Superior temporal gyrus (tissue), 1 donor: ENCODE data around the gene ADAMTS2.
"Not testable (repeated sequence)": the region's sequence is repeated elsewhere in the genome, so short reads cannot be mapped to it uniquely, and the experiment has no call there.

Experiments
- DNase-seq: peaks from one replicate; pipeline ENCODE4 v3.0.0-alpha.2; 2016; ENCODE audit errors: extremely low spot score

The ADAMTS2 gene

GRCh38 chr5:179325296-179326031, 19.8 kb downstream of the ADAMTS2 start:
- no peak for DNase-seq

GRCh38 chr5:179324760-179325295, 20.4 kb downstream of the ADAMTS2 start:
- DNase-seq = no peak

GRCh38 chr5:179324316-179324715, 20.9 kb downstream of the ADAMTS2 start:
- DNase-seq = not testable (repeated sequence)

- no peak for DNase-seq
Observed at GRCh38 chr5:179323026-179323870, 22.0 kb downstream of the ADAMTS2 start.

- no peak for DNase-seq
Observed at GRCh38 chr5:179322071-179323025, 22.9 kb downstream of the ADAMTS2 start.

- DNase-seq = no peak
Observed at GRCh38 chr5:179321206-179321987, 23.9 kb downstream of the ADAMTS2 start.

- DNase-seq = no peak
Observed at GRCh38 chr5:179319741-179320281, 25.4 kb downstream of the ADAMTS2 start.

GRCh38 chr5:179319123-179319522, 26.1 kb downstream of the ADAMTS2 start:
- no peak for DNase-seq

GRCh38 chr5:179318221-179318955, 26.9 kb downstream of the ADAMTS2 start:
- no peak for DNase-seq

- DNase-seq = no peak
Observed at GRCh38 chr5:179317411-179318220, 27.6 kb downstream of the ADAMTS2 start.

- DNase-seq = no peak
Observed at GRCh38 chr5:179316982-179317381, 28.3 kb downstream of the ADAMTS2 start.

- no peak for DNase-seq
Observed at GRCh38 chr5:179316111-179316551, 29.1 kb downstream of the ADAMTS2 start.

GRCh38 chr5:179315356-179315890, 29.8 kb downstream of the ADAMTS2 start:
- DNase-seq = no peak

GRCh38 chr5:179314606-179315355, 30.5 kb downstream of the ADAMTS2 start:
- no peak for DNase-seq

- DNase-seq = peak; percentile 20
Observed at GRCh38 chr5:179313849-179314521, 31.3 kb downstream of the ADAMTS2 start.

GRCh38 chr5:179312557-179313235, 32.6 kb downstream of the ADAMTS2 start:
- DNase-seq = no peak

- no peak for DNase-seq
Observed at GRCh38 chr5:179311581-179311980, 33.7 kb downstream of the ADAMTS2 start.
